ENCODE data around the gene DENND1A.
"Not testable (repeated sequence)": the region's sequence is repeated elsewhere in the genome, so short reads cannot be mapped to it uniquely, and the experiment has no call there.

DENND1A gene

DNA sequence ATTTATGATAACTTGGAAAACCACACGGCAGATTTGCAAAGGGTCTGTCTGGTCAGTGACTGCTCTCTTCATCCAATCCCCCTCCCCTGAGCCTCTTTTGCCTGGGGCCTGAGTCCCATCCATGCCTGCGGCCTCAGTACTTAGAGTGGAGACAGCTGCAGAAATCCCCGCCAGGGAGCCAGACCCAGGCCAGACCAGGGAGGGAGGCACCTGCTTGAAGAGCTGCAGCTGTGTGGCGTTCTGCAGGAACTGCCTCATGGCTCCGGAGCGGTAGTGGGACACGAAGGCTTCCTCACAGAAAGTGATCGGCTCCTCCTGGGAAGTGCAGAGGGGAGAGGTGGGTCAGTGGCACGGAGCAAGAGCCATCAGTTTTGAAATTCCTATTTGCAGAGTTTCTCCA is 472.3 kb downstream of the DENND1A start:
- DNase-seq (ENCODE audit: low spot score): no peak

DNA sequence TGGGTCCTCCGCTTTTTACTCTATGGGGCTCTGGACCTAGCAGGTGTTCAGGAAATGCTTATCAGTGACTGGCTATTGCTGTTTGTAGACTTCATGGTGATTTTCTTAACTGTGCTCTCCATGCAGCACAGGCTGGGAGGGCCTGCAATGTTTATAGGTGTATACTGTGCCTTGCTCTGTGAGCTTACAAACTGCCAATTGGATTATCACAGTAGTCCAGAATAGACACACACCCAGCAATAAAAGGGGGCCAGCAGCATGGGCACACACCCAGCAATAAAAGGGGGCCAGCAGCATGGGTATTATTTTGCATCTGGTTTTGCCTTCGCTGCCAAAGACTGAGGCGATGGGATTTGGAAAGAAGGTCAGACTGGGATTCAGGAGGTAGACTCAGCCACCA is 473.9 kb downstream of the DENND1A start:
- no peak for DNase-seq (ENCODE audit: low spot score)

GRCh38 chr9:123455187-123455586 is 474.7 kb downstream of the DENND1A start:
- no peak for DNase-seq (ENCODE audit: low spot score)

DNA sequence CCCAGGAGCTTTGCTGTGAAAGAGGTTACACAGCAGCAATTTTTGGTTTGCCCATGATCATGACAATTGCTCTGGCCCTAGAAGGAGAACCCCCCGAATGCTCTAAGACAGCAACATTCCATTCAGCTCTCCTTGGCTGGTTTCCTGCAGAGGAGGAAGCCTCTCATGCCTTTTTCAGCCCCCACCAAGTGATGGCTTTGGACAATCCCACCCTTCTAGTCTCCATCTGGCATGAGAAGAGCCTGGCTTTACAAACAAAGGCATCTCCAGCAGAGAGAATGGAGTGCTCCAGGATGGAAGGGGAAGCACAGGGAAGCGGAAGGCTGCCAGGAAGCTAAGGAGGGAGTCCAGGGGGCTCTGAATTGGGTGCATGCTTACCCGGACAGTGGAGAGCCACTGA is 475.6 kb downstream of the DENND1A start:
- no peak for DNase-seq (ENCODE audit: low spot score)

GRCh38 chr9:123453831-123454321 is 476.1 kb downstream of the DENND1A start:
- no peak for DNase-seq (ENCODE audit: low spot score)

GRCh38 chr9:123453076-123453667 is 476.8 kb downstream of the DENND1A start:
- DNase-seq (ENCODE audit: low spot score): no peak

- DNase-seq (ENCODE audit: low spot score): no peak
Measured at GRCh38 chr9:123450996-123451395, 478.9 kb downstream of the DENND1A start.

DNA sequence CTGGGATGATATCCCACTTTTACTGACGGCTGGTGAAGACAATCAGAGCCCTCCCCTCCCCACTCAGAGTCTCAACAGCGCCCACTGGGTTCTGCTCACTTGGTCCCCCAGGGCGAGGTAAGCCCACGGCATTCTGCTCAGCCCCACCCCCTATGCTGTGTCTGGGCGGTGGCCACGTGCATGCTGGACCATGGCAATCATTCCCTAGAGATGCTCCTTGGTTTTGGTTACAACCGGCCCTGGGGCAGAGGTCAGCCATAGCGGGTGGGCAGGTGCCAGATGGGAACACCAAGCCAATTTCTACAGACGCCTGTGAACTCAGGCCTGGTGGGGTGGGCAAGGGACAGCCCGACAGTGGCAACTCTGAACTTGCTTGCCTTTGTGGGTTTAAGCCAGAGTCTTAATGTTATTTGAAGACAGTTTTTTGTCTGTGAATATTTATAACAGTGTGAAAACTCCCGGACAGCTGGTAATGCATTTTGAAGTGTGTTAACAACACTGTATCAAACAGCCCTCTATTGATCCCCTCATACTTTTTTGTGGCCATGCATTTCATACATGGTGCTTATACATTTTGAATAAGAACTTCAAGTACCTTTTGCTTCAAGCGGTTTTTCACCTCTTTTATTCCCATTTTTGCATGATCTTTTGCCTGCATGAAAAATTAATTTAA is 479.7 kb downstream of the DENND1A start:
- DNase-seq (ENCODE audit: low spot score): no peak

DNA sequence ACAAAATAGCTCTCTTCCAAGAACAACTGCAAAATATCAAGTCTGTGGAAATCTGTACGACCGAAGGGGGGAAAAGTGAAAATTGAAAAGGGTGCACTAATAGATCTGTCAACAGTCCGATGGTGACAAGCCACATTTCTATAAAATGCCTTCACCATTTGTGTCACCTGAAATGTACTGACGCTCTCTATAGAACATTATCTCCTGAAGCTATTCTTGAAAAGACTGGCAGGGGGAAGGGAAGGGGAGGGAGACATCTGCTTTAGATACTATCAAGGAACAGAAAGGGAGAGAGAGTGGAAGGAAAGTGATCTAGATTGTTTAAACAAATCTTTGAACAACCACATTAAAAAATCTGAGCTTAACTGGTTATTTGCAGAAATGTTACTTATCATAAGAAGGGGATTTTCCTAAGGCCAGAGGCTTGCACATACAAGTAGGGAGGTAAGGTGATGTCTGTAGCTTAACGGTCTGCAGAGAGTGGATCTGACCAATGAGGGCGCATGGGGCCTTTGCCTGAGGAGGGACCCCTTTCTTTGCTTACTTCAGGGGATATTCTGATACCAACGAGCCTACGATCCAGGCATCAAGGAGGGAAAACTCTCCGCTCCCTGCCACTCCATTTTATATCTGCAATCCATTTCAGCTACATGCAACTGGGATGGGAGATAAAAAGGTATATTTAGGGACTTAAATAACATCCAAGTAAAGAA is 481.8 kb downstream of the DENND1A start:
- DNase-seq (ENCODE audit: low spot score): no peak

DNA sequence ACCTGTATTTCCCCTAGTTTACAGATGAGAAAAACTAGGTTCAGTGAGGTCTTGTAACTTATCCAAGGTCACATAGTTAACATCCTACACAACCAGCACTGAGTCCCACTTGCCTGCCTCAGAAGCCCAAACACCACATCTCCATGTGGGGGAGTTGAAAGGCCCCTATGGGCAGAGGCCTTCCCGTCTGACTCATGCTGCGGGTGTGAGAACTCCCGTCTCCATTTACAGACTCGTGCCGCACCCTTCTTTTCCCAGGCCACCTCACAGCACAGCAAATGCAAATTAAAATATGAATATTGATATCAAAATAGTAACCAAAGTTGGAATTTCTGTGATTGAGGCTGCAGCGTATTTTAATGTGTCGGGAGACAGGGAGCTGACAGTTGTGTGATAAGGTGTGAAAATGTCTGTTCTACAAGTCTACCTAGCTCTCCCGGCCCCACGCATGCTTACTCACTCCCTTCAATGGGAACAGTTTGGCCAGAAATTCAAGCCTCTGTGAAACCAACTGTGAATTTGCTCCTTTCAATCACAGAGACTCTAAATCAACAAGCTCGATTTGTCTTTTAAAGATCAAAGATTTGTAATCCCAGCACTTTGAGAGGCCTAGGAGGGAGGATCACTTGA is 483.8 kb downstream of the DENND1A start:
- DNase-seq (ENCODE audit: low spot score): no peak

DNA sequence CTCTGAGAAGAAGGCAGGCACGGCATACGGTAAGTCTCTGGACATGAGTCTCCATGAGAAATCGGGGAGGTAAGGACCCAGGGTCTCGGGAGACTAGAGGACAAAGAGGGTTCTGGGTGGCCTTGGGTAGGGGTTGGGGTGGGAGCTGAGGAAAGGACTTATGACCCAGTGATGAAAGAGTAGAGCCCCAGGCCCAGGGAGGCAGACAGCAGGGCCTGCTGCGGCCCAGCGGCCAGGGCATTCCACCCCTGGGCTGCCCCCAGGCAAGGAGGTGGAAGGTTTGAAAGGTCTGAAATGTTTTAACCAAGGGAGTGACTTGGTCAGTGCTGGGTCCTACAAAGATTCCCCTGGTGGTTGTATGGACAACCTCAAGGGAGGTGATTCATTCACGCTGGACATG is 484.8 kb downstream of the DENND1A start:
- DNase-seq (ENCODE audit: low spot score): no peak

GRCh38 chr9:123441769-123442168 is 488.2 kb downstream of the DENND1A start:
- DNase-seq (ENCODE audit: low spot score): no peak

- DNase-seq (ENCODE audit: low spot score): no peak
Measured at GRCh38 chr9:123440256-123440655, 489.7 kb downstream of the DENND1A start.

DNA sequence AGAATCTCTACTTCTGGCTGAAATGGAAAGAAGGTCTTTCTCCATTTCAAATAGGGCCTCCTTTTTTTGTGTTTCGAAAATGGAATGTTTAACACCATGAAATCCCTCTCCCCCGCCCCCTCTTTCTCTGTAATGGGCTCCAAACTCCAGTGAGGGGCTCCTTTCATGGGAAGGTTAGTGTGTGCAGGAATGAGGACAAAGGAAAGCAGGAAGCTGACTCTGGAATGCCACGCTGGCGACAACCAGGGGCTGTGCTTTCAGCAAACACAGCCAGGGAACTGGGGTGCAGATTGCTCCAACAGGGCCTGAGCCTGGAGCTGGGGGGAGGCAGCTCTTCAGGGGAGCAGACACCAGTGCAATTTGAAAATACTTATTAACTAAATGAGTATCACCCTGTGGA is 491.1 kb downstream of the DENND1A start:
- DNase-seq (ENCODE audit: low spot score): no peak

DNA sequence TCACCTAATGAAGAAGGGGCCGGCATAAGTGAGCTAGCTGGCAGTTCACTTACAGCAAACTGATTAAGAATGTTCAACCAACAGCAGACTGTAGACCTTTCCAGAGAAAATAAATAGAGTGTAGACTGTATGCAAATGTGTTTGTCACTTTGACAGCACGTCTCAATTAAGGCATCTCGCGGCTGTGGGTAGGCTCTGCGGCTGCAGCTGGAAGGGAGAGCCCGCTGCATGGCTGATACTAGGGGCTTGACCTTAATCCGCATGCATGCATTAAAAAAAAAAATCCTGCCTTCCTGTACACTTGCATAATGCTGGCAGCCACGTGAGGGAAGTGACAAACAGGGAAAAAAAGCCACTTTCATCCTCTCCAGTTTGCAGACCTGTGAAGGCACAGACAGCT is 491.6 kb downstream of the DENND1A start:
- DNase-seq (ENCODE audit: low spot score): no peak

DNA sequence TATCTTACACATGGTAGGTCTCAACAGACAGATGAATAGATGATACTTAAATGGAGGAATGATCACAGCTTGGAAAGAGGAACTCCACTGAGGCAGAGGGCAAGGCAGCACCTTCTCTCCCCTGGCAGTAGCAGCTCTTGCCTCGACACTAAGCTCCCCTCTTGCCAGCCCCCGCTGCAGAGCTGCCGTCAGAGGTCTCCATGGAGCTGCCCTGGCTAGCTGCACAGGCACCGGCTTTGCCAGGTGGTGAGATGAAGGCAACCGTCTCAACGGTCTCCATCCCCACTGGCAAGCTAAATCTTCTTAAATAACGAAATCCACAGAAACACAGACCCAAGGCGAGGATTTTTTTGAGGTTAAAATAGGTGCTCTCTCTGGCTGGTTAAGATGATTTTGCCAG is 492.7 kb downstream of the DENND1A start:
- no peak for DNase-seq (ENCODE audit: low spot score)

GRCh38 chr9:123435471-123435870 is 494.5 kb downstream of the DENND1A start:
- DNase-seq (ENCODE audit: low spot score): no peak

GRCh38 chr9:123434619-123435240 is 495.2 kb downstream of the DENND1A start:
- DNase-seq (ENCODE audit: low spot score): no peak

GRCh38 chr9:123432331-123433236 is 497.3 kb downstream of the DENND1A start:
- no peak for DNase-seq (ENCODE audit: low spot score)

- DNase-seq (ENCODE audit: low spot score): no peak
Measured at GRCh38 chr9:123431581-123431980, 498.3 kb downstream of the DENND1A start.

- DNase-seq (ENCODE audit: low spot score): not testable (repeated sequence)
Measured at GRCh38 chr9:123428450-123428849, 501.5 kb downstream of the DENND1A start.
